Middle frontal gyrus (tissue), 1 donor: ENCODE results near the gene TBC1D1.

ENCODE experiments used
- DNase-seq: peaks from one replicate; pipeline ENCODE4 v3.0.0-alpha.2; 2015; ENCODE audit warnings: low spot score; ENCODE audit errors: extremely low spot score

TBC1D1 gene

DNA sequence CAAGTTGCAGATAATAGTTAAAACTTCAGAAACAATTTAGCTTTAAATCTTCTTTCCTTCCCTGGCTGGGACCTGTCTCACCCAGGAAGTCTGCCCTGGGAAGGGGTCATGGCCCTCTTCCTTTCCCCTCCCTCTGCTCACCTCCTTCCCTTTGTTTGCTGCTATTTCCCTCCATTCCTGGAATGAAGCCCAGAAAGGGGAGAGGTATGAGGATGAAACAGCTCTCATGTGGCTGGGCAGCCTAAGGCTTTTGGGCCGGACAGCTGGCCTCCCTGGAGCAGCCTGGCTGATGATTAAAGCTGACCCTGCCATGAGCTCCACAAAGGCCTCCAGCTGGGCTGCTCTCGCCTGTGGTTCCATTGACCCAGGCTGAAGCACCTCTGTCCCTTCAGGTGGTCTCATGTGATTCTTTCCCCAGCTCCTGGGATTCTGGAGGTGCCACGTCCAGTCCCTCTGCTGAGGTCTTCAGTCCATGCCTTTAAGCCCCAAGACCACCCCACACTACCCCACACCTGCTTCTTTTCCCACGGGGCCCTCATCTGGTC lies 271.4 kb downstream of the TBC1D1 start:
- DNase-seq, result no peak

DNA sequence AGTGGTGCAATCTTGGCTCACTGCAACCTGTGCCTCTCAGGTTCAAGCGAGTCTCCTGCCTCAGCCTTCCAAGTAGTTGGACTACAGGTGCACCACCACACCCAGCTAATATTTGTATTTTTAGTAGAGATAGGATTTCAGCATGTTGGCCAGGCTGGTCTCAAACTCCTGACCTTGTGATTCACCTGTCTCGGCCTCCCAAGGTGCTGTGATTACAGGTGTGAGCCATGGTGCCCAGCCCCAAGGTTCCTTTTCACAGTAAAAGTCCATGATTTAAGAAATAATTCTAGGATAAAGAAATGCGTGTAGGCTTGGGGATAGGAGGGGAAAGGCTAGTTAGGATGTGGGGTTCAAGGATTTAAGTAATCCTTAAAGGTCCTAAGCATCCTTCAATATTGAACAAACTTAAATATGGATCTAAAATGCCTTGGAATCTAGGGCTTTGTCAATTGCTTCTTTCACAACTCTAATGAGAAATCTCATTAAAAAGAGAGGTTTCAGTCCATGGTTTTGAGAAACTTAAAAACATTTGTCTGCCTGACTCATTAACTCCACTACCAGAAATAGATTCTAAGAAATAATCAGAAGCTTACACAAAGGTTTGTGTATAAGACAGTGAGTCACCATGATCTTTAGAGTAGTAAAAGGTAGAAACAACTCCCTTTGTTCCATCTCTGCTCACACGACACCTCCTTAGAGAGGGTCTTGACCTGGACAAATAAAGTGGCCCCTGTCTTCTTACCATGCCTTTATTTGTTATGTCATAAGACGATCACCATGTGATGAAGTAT lies 272.5 kb downstream of the TBC1D1 start:
- DNase-seq, result no peak

GRCh38 chr4:38164346-38164745 lies 273.5 kb downstream of the TBC1D1 start:
- DNase-seq, result no peak

- no peak for DNase-seq
Measured at GRCh38 chr4:38166082-38166481, 275.2 kb downstream of the TBC1D1 start.

- DNase-seq, result peak; percentile 31
Measured at GRCh38 chr4:38166768-38167167, 275.9 kb downstream of the TBC1D1 start.

DNA sequence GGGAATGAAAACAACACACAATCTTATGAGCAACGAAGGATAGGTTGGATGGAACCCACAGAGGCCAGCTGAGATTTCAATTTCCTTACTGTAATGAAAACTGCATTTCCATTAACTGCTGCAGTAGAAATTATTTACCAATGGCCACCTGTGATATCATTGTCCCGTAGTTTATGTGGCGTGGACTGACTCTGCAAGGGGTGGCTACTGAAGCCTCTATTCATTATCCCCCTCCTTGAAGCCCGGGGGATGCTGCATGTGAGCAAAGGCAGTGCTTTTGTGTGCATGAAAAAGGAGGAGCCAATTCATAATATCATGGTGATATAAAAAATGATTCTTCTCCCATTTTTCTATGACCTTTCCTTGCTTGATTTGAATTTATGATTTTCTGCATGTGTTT lies 277.1 kb downstream of the TBC1D1 start:
- no peak for DNase-seq

DNA sequence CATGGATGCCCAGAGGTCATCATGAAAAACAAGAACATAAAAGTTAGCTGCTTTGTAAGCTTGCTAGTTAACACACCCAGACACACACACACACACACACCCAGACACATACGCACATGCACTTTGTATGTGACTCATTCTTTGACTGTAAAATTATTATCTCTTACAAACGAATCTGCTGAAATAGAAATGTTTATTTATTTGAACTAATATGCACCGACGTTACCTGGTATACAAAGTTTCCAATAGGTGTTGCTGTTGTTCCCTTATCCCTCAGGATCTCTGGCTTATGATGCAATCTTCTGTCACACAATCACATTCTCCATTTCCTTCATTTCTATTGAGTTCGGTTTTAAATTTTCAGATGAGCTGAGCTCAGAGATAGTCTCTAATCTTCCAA lies 278.6 kb downstream of the TBC1D1 start:
- DNase-seq, result no peak

DNA sequence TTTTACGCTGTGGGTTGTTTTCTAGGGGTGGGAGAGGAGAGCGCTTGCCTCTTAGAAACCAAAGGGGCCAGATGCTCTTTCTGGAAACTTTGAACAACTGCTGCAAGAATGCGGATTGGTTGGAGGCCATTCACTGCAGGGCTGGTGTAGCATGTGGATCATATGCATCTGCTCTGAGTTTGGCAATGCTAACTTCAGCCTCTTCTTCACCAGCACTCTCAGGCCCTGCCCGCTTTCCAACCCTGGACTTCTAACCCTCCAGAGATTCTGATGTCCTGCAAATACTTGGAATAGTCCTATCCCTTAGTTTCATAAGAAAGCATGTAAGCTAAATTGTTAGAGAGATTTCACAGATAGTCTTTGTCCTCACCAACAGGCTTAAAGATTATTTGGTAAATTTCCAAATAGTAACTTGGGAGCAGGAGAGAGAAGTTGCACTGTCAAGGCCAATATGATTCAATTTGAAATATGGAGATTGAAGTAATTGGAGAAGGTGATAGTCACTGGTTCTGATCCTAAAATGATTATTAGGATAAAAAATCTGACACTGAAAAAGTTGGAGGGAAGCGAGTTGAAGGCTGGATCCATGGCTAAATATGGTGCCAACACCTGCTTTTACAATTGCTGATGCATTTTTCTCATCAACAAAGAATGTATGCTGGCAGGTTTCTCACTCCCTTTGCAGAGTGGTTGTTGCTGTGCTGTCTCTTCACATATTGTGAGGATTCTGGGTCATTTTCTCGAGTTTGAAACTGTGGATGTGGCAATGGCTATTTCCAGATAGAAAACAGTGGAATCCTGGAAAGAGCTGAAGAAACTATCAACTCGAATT lies 279.7 kb downstream of the TBC1D1 start:
- peak; percentile 48 for DNase-seq

DNA sequence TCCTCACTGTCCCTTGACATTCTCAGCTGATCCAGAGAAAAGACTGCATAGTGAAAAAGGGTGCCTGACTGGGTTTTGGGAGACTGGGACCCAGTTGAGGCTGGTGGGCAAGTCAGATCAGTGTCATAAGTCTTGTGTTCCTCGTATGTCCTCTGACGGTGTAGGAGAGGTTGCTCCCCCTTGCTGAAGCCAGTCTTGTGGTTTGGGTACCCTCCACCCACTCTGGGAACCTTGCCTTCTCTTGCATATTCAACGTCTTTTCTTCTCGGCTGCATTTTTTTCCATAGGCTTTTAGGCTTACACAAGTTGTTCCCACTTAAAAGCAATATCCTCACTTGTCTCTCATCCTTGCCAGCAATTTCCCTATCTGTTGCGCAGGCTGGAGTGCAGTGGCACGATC lies 281.2 kb downstream of the TBC1D1 start:
- no peak for DNase-seq

DNA sequence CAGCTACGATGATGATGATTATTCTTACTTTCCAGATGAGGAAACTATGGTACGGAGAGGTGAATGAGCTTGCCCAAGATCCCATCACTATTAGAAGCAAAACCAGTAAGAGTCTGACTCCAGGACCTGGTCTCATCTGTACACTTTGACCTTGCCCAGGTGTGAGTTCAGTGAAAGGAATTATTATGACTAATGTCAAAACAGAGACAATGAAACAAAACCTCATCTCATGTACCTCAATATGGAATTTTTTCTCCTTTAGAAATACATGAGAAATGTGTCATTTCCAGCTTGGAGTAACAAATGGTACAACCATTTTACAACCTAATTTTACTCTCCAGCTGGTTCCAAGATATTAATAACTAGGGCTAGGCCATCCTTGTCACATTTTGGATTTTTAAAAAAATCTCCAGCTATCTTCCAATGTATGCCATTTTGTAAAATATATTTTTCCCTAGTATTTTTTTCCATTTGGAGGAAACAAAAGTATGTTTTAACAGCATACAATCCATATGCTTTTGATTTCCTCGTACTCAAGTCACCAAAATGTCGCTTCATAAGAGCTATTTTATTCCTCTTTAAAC lies 283.1 kb downstream of the TBC1D1 start:
- peak; percentile 33 for DNase-seq

GRCh38 chr4:38174801-38175200 lies 283.9 kb downstream of the TBC1D1 start:
- no peak for DNase-seq

DNA sequence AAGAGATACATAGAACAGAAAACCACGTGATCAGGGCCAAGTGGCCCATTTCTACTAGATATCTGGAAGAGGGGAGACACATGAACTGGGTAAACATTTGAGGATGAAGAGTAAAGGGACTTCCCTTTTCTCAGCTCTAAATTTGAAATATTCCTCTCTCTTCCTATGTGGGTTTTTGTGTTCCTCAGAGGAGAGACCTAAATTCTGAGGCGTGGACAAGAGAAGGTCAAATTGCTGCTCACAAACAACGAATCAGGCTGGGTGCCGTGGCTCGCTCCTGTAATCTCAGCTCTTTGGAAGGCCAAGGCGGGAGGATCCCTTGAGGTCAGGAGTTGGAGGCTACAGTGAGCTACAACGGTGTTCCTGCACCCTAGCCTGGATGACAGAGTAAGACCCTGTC lies 285.3 kb downstream of the TBC1D1 start:
- DNase-seq, result no peak

DNA sequence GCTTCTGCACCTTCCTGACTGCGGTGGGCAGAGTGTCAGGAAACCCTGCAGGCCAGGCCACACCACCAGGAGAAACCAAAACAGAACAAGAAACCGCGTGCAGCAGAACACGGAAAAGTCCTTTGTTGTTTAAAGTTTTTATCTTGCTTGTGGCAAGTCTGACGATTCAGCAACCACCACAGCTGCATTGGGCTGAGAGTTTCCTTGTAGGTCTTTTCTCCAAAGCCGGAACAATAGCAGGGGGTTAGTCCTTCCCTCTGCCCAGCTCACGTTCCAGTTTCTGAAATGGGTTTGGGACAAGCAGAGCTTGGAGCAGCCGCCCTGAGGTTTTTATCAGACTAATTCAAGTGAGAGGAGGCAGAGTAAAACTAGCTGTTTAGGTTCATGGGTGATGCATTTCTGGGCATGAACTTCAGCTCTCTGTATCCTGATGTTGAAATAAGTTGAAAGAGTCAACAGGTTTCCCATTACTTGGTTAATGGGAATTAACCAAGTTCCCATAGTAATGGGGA lies 286.2 kb downstream of the TBC1D1 start:
- DNase-seq, result no peak

GRCh38 chr4:38177641-38178391 lies 286.9 kb downstream of the TBC1D1 start:
- no peak for DNase-seq

DNA sequence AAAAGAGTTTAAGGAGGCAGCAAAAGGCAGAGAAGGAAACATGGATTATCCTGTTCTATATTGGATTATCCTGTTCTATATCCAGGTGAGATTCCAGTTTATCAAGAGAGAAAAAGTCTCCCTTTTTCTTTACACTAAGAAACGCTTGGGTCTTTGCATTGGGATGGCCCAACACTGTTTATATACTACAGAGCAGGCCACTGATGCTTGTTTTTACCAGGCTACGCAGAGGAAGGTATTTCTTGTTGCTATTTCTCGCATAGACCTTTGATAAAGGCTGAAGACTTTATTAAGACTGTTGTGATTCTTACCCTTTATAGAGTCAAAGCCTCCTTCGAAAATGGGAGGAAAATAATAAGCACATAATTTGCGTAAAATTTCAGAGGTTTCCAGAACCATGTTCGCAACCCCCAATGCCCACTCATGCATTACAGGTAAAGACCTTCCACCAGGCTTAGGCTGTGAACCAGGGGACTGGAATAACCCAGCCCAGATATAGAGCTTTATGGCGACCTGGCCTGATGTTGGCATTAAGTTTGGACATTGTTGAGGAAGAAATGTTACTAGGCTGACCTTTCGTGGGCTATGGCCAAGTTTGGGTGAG lies 287.6 kb downstream of the TBC1D1 start:
- DNase-seq, result no peak

GRCh38 chr4:38179690-38180377 lies 288.9 kb downstream of the TBC1D1 start:
- DNase-seq, result peak; percentile 76

GRCh38 chr4:38180456-38180855 lies 289.6 kb downstream of the TBC1D1 start:
- DNase-seq, result no peak

GRCh38 chr4:38181286-38181685 lies 290.4 kb downstream of the TBC1D1 start:
- no peak for DNase-seq

DNA sequence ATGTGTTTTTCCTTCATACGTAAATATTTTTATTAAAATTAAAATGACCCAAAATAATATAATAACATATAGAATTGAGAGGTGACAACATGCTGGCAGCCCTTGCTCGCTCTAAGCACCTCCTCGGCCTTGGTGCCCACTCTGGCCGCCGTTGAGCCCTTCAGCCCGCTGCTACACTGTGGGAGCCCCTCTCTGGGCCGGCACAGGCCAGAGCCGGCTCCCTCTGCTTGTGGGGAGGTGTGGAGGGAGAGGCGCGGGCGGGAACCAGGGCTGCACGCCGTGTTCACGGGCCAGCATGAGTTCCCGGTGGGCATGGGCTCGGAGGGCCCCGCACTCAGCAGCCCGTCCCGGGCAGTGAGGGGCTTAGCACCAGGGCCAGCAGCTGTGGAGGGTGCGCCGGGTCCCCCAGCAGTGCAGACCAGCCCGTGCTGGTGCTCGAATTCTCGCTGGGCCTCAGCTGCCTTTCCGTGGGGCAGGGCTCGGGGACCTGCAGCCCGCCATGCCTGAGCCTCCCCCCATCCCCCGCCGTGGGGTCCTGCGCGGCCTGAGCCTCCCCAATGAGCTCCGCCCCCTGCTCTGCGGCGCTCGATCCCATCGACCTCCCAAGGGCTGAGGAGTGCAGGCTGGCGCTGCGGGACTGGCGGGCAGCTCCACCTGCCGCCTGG lies 291.6 kb downstream of the TBC1D1 start:
- no peak for DNase-seq
